SK-N-SH (cell line): ENCODE results near the gene ACSM2A. TPM values are rescaled to one million over a fixed set of nuclear protein-coding genes. Genes with fewer than 3 reads are reported as not detected.
"Not testable (repeated sequence)": the region's sequence is repeated elsewhere in the genome, so short reads cannot be mapped to it uniquely, and the experiment has no call there.

ENCODE experiments used
- CTCF ChIA-PET: fragments of 300-600, 350-600 bp; formaldehyde crosslinking; extraction: SDS; loops from one replicate; lab custom pipeline; 2021; lab: Yijun Ruan, JAX
- POLR2A ChIA-PET: fragments of 350-600 bp; sonication (Branson Sonifier 250); formaldehyde crosslinking; extraction: SDS; loops from one replicate; lab custom pipeline; 2020; ENCODE audit warnings: antibody characterized with exemption, inconsistent platforms; lab: Yijun Ruan, JAX
- DNase-seq: peaks from one replicate; pipeline ENCODE4 v3.0.0; 2012
- H2AFZ ChIP-seq: fragments of 200-600 bp; sonication (generic); 2 replicates; pipeline ENCODE4 v1.8.1; 2016; ENCODE audit warnings: antibody characterized with exemption, mild to moderate bottlenecking, low read depth
- H3F3A ChIP-seq: fragments of 200-600 bp; sonication (generic); replicated peaks from 2 replicates; pipeline ENCODE3; 2016; ENCODE audit warnings: antibody characterized with exemption, mild to moderate bottlenecking; ENCODE audit not compliant: insufficient read depth
- H3K27ac ChIP-seq, 2 experiments: fragments of 200-500 bp in 1 of 2; fragments of 200-600 bp in 1 of 2; sonication (Bioruptor generic) in 1 of 2; sonication (generic), shearing (Covaris generic) in 1 of 2; 2 replicates each; pipeline versions ENCODE4 v1.5.1 to v1.6.1; 2014 to 2016; ENCODE audit warnings: low read depth in 2 of 2, inconsistent platforms in 1 of 2, low read length in 1 of 2, mild to moderate bottlenecking in 1 of 2, mixed read lengths in 1 of 2
- H3K27me3 ChIP-seq: fragments of 200-600 bp; sonication (generic), shearing (Covaris generic); 2 replicates; pipeline ENCODE4 v1.6.1; 2016; ENCODE audit warnings: mixed run types; ENCODE audit not compliant: insufficient read depth
- H3K36me3 ChIP-seq, 2 experiments: fragments of 200-500 bp in 1 of 2; fragments of 200-600 bp in 1 of 2; sonication (Bioruptor generic) in 1 of 2; sonication (generic) in 1 of 2; replicated peaks in 1 of 2; 2 replicates each; pipeline versions ENCODE3 to v1.5.1; 2014 to 2016; ENCODE audit warnings: low read length in 1 of 2, mild to moderate bottlenecking in 1 of 2; ENCODE audit not compliant: insufficient read depth in 2 of 2, control insufficient read depth in 1 of 2
- H3K4me1 ChIP-seq, 2 experiments: fragments of 200-500 bp in 1 of 2; fragments of 200-600 bp in 1 of 2; sonication (Bioruptor generic) in 1 of 2; sonication (generic), shearing (Covaris generic) in 1 of 2; 2 replicates each; pipeline versions ENCODE4 v1.5.1 to v1.6.1; 2014 to 2016; ENCODE audit warnings: low read depth in 1 of 2, low read length in 1 of 2, mixed run types in 1 of 2; ENCODE audit not compliant: insufficient read depth in 2 of 2, control insufficient read depth in 1 of 2
- H3K4me2 ChIP-seq: fragments of 200-600 bp; sonication (generic), shearing (Covaris generic); 2 replicates; pipeline ENCODE4 v1.6.1; 2017; ENCODE audit warnings: mixed run types
- H3K4me3 ChIP-seq, 2 experiments: fragments of 200-500 bp in 1 of 2; fragments of 200-600 bp in 1 of 2; sonication (Bioruptor generic) in 1 of 2; sonication (generic), shearing (Covaris generic) in 1 of 2; 2 replicates each; pipeline versions ENCODE4 v1.5.1 to v1.8.1; 2014 to 2016; ENCODE audit warnings: low read depth in 2 of 2, inconsistent platforms in 1 of 2, low read length in 1 of 2, mild to moderate bottlenecking in 1 of 2, mixed read lengths in 1 of 2, moderate library complexity in 1 of 2
- H3K79me2 ChIP-seq: fragments of 200-600 bp; sonication (generic); 2 replicates; pipeline ENCODE4 v1.8.1; 2017; ENCODE audit warnings: mild to moderate bottlenecking; ENCODE audit not compliant: insufficient read depth
- H3K9ac ChIP-seq: fragments of 200-600 bp; sonication (generic); 2 replicates; pipeline ENCODE4 v1.6.1; 2017; ENCODE audit warnings: mixed run types
- H3K9me2 ChIP-seq: fragments of 200-600 bp; sonication (generic); 2 replicates; pipeline ENCODE4 v1.6.1; 2017; ENCODE audit warnings: mixed run types
- H3K9me3 ChIP-seq: fragments of 200-600 bp; sonication (generic); 2 replicates; pipeline ENCODE4 v1.6.1; 2017; ENCODE audit warnings: mixed run types, mild to moderate bottlenecking, moderate library complexity
- H4K20me1 ChIP-seq: fragments of 200-600 bp; sonication (generic); 2 replicates; pipeline ENCODE4 v1.6.1; 2017; ENCODE audit warnings: mild to moderate bottlenecking, mixed run types; ENCODE audit not compliant: insufficient read depth
- EP300 ChIP-seq, 2 experiments: IDR thresholded peaks; 2 replicates each; pipeline versions ENCODE4 v1.4.0 to v1.6.1; 2012; ENCODE audit warnings: borderline replicate concordance in 1 of 2, low read depth in 1 of 2, low read length in 1 of 2
- EZH2phosphoT487 ChIP-seq: fragments of 200-600 bp; sonication (generic); IDR thresholded peaks from 2 replicates; pipeline ENCODE4 v1.6.1; 2017; ENCODE audit warnings: low read depth, mixed run types, mild to moderate bottlenecking, antibody characterized with exemption, moderate library complexity, borderline replicate concordance
- FOSL2 ChIP-seq: IDR thresholded peaks from 2 replicates; pipeline ENCODE4 v1.4.0; 2012; ENCODE audit warnings: low read depth, mild to moderate bottlenecking, moderate library complexity, borderline replicate concordance
- FOXM1 ChIP-seq: IDR thresholded peaks from 2 replicates; pipeline ENCODE4 v1.4.0; 2012; ENCODE audit warnings: low read depth, mild to moderate bottlenecking
- IRF3 ChIP-seq: fragments of 150-350 bp; IDR thresholded peaks from 2 replicates; pipeline ENCODE4 v1.6.1; 2016; ENCODE audit warnings: mild to moderate bottlenecking, low read depth, low read length
- MEF2A ChIP-seq: IDR thresholded peaks from 2 replicates; pipeline ENCODE4 v1.4.0; 2012; ENCODE audit warnings: low read depth, borderline replicate concordance
- NRF1 ChIP-seq: IDR thresholded peaks from 2 replicates; pipeline ENCODE4 v1.6.1; 2012; ENCODE audit warnings: low read depth, mild to moderate bottlenecking, low read length
- RAD21 ChIP-seq: IDR thresholded peaks from 2 replicates; pipeline ENCODE4 v1.6.1; 2012; ENCODE audit warnings: mild to moderate bottlenecking, low read length
- RCOR1 ChIP-seq: fragments of 150-350 bp; IDR thresholded peaks from 2 replicates; pipeline ENCODE4 v1.6.1; 2017; ENCODE audit warnings: antibody characterized with exemption, low read length
- RXRA ChIP-seq: IDR thresholded peaks from 2 replicates; pipeline ENCODE4 v1.4.0; 2012; ENCODE audit warnings: low read depth, mild to moderate bottlenecking, borderline replicate concordance
- SIN3A ChIP-seq: IDR thresholded peaks from 2 replicates; pipeline ENCODE4 v1.6.1; 2012; ENCODE audit warnings: low read depth, mild to moderate bottlenecking, low read length, moderate library complexity, borderline replicate concordance
- SMC3 ChIP-seq: IDR thresholded peaks from 2 replicates; pipeline ENCODE4 v1.6.1; 2012; ENCODE audit warnings: low read depth, low read length, improper control_type of control experiment
- TCF12 ChIP-seq: IDR thresholded peaks from 2 replicates; pipeline ENCODE4 v1.4.0; 2012
- YY1 ChIP-seq: IDR thresholded peaks from 2 replicates; pipeline ENCODE4 v1.4.0; 2012; ENCODE audit warnings: low read depth, mild to moderate bottlenecking
- WGBS: methylation state at CpG from one replicate; pipeline ENCODE4 v1.1.6; 2017; ENCODE audit warnings: low lambda C conversion rate; 5-methylcytosine and 5-hydroxymethylcytosine counted together
- polyA plus RNA-seq, 3 experiments: library from polyadenylated mRNA; depleted of rRNA; stranded (reverse); fragments of >200 nt; gene quantifications; 2 replicates each; pipeline ENCODE4 v1.2.3, GENCODE V29; 2012
- TF ChIP-seq, protein P1 (sequence below): fragments of 200-600 bp; sonication (generic); IDR thresholded peaks from 2 replicates; pipeline ENCODE4 v1.6.1; 2017; ENCODE audit warnings: antibody characterized with exemption, mild to moderate bottlenecking, moderate library complexity
- TF ChIP-seq, protein P2 (sequence below): fragments of 150-350 bp; IDR thresholded peaks from 2 replicates; pipeline ENCODE4 v1.6.1; 2017; ENCODE audit warnings: antibody characterized with exemption, low read length, low read depth, borderline replicate concordance
- TF ChIP-seq, protein P3 (sequence below): IDR thresholded peaks from 2 replicates; pipeline ENCODE4 v1.4.0; 2012; ENCODE audit warnings: low read depth, borderline replicate concordance

The ACSM2A gene
- polyA plus RNA-seq, 1 of the 3 experiments (the other 2 are of a cell fraction): not detected

DNA sequence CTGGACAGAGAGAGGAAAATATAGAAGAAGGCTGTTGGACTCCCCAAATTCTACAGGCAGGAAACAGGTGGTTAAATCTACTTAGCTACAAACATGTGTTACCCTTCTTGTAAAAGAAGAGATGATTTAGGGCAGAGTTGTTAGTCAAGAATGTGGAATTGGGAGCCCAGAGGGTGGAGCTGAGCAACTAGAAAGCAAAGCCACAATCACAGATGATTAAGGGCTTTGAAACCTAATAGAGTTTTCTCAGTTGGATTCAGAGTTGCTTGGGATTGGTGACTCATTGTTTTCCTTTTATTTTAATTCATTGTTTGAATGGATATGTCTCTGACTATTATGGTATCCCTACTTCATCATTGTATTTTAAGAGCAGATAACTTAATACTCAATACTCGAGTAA, 35.8 kb upstream of the ACSM2A start:
- H2AFZ ChIP-seq: no peak overlapping the region
- no peak for DNase-seq
- WGBS: 1% methylated on average over 1 of the region's 1 CpG
- no peaks in the 10 kb centered on the region for H3K4me1 ChIP-seq
- no peak overlapping the region for H3K4me3 ChIP-seq
- H4K20me1 ChIP-seq: no peaks in the 10 kb centered on the region
- peak overlapping the region in 1 of 2 experiments; percentile 81; a peak in 2 of 4 replicates for H3K27ac ChIP-seq
- CTCF ChIA-PET: interaction anchor here (1.0 kb wide), 1 partner anchor 30 kb away, joined by 3 read pairs; no protein-coding TSS in a partner anchor
- H3K9ac ChIP-seq: no peak overlapping the region
- TF ChIP-seq RAD21: no peak
- no peak for TF ChIP-seq RXRA
- TF ChIP-seq, protein P1, sequence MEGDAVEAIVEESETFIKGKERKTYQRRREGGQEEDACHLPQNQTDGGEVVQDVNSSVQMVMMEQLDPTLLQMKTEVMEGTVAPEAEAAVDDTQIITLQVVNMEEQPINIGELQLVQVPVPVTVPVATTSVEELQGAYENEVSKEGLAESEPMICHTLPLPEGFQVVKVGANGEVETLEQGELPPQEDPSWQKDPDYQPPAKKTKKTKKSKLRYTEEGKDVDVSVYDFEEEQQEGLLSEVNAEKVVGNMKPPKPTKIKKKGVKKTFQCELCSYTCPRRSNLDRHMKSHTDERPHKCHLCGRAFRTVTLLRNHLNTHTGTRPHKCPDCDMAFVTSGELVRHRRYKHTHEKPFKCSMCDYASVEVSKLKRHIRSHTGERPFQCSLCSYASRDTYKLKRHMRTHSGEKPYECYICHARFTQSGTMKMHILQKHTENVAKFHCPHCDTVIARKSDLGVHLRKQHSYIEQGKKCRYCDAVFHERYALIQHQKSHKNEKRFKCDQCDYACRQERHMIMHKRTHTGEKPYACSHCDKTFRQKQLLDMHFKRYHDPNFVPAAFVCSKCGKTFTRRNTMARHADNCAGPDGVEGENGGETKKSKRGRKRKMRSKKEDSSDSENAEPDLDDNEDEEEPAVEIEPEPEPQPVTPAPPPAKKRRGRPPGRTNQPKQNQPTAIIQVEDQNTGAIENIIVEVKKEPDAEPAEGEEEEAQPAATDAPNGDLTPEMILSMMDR: no peak
- TF ChIP-seq TCF12: no peak
- TF ChIP-seq FOSL2: no peak
- TF ChIP-seq EZH2phosphoT487: no peak
- no peak for TF ChIP-seq NRF1
- no peak for TF ChIP-seq EP300 (IDR thresholded peaks at IDR 0.05; ENCODE audit: borderline replicate concordance in 1 of 2, low read depth in 1 of 2, low read length in 1 of 2)
- no peak for TF ChIP-seq SMC3
- no peak for TF ChIP-seq MEF2A
- no peak for TF ChIP-seq RCOR1
- TF ChIP-seq, protein P2, sequence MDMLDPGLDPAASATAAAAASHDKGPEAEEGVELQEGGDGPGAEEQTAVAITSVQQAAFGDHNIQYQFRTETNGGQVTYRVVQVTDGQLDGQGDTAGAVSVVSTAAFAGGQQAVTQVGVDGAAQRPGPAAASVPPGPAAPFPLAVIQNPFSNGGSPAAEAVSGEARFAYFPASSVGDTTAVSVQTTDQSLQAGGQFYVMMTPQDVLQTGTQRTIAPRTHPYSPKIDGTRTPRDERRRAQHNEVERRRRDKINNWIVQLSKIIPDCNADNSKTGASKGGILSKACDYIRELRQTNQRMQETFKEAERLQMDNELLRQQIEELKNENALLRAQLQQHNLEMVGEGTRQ: no peak
- no peak for TF ChIP-seq SIN3A
- no peak for TF ChIP-seq IRF3
- TF ChIP-seq FOXM1: no peak
- TF ChIP-seq YY1: no peak
- TF ChIP-seq, protein P3, sequence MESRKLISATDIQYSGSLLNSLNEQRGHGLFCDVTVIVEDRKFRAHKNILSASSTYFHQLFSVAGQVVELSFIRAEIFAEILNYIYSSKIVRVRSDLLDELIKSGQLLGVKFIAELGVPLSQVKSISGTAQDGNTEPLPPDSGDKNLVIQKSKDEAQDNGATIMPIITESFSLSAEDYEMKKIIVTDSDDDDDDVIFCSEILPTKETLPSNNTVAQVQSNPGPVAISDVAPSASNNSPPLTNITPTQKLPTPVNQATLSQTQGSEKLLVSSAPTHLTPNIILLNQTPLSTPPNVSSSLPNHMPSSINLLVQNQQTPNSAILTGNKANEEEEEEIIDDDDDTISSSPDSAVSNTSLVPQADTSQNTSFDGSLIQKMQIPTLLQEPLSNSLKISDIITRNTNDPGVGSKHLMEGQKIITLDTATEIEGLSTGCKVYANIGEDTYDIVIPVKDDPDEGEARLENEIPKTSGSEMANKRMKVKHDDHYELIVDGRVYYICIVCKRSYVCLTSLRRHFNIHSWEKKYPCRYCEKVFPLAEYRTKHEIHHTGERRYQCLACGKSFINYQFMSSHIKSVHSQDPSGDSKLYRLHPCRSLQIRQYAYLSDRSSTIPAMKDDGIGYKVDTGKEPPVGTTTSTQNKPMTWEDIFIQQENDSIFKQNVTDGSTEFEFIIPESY: no peak
- TF ChIP-seq, all 33 proteins: peak for 0
- no peaks in the 10 kb centered on the region for H3K9me3 ChIP-seq
- H3K36me3 ChIP-seq: no peaks in the 10 kb centered on the region
- H3F3A ChIP-seq: peaks cover 18% of the 10 kb centered on the region
- POLR2A ChIA-PET: no interaction called here
- H3K4me2 ChIP-seq: peak overlapping the region; percentile 21; the same call in 1 of the 2 replicates
- no peaks in the 10 kb centered on the region for H3K9me2 ChIP-seq
- no peaks in the 10 kb centered on the region for H3K79me2 ChIP-seq
- H3K27me3 ChIP-seq: no peaks in the 10 kb centered on the region

- H3K4me1 ChIP-seq, H3K4me2 ChIP-seq, CTCF ChIA-PET, H2AFZ ChIP-seq, H3K9me3 ChIP-seq, H3K79me2 ChIP-seq, H3K9ac ChIP-seq, H3K27me3 ChIP-seq, DNase-seq, H3K36me3 ChIP-seq, H3K9me2 ChIP-seq, POLR2A ChIA-PET, H4K20me1 ChIP-seq, H3K27ac ChIP-seq, H3K4me3 ChIP-seq: not testable (repeated sequence)
- 18% methylated on average over 8 of the region's 8 CpGs for WGBS
- H3F3A ChIP-seq: peaks cover 18% of the 10 kb centered on the region
Observed at GRCh38 chr16:20419093-20419492, 32.2 kb upstream of the ACSM2A start.

GRCh38 chr16:20421748-20422147, 29.6 kb upstream of the ACSM2A start:
- H2AFZ ChIP-seq, H3K27me3 ChIP-seq, H3F3A ChIP-seq, CTCF ChIA-PET, H3K4me2 ChIP-seq, H3K9me2 ChIP-seq, POLR2A ChIA-PET, H3K9ac ChIP-seq, DNase-seq, H3K9me3 ChIP-seq, H3K4me1 ChIP-seq, H3K36me3 ChIP-seq, H3K27ac ChIP-seq, H4K20me1 ChIP-seq, H3K79me2 ChIP-seq, H3K4me3 ChIP-seq: not testable (repeated sequence)
- 46% methylated on average over 2 of the region's 2 CpGs for WGBS
